GM13977 (cell line): ENCODE results near the gene WDPCP.

Experiments
- DNase-seq: peaks from one replicate; pipeline ENCODE4 v3.0.0; 2012; ENCODE audit warnings: low spot score
- in situ Hi-C: fragments of 300-500 bp; cut with MboI; formaldehyde crosslinking; loops from one replicate; pipeline ENCODE4 v1.12.0; 2022; ENCODE audit warnings: low sequenced_read_pairs, low pct_unique_long_range_greater_than_20kb, mixed read lengths, inconsistent platforms; ENCODE audit not compliant: unreplicated experiment
- TF ChIP-seq, protein P1 (sequence below): IDR thresholded peaks from 2 replicates; pipeline ENCODE4 v1.5.1; 2012; ENCODE audit warnings: mild to moderate bottlenecking, control low read depth; ENCODE audit not compliant: insufficient read depth; ENCODE audit errors: extremely low read depth, missing control alignments

WDPCP gene

DNA sequence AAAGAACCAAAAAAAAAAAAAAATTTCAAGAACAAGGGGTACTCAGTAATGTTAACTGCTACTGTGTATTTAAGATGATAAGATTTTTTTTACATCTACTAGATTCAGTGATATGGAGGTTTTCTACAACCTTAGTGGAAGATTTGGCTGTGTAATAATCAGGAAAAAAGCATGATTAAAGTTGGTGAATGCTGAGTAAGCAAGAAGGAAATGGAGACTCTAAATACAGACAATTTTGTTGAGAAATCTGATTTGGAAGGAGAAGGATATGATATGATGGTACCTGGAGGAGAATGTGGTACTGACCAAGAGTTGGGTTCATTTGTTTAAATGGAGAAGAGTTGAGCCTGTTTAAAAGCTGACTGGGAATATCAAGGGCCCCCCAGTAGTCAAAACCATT is 125.1 kb downstream of the WDPCP start:
- no peak for DNase-seq
- TF ChIP-seq, protein P1, sequence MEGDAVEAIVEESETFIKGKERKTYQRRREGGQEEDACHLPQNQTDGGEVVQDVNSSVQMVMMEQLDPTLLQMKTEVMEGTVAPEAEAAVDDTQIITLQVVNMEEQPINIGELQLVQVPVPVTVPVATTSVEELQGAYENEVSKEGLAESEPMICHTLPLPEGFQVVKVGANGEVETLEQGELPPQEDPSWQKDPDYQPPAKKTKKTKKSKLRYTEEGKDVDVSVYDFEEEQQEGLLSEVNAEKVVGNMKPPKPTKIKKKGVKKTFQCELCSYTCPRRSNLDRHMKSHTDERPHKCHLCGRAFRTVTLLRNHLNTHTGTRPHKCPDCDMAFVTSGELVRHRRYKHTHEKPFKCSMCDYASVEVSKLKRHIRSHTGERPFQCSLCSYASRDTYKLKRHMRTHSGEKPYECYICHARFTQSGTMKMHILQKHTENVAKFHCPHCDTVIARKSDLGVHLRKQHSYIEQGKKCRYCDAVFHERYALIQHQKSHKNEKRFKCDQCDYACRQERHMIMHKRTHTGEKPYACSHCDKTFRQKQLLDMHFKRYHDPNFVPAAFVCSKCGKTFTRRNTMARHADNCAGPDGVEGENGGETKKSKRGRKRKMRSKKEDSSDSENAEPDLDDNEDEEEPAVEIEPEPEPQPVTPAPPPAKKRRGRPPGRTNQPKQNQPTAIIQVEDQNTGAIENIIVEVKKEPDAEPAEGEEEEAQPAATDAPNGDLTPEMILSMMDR = no peak
- in situ Hi-C loops = no loop called here

DNA sequence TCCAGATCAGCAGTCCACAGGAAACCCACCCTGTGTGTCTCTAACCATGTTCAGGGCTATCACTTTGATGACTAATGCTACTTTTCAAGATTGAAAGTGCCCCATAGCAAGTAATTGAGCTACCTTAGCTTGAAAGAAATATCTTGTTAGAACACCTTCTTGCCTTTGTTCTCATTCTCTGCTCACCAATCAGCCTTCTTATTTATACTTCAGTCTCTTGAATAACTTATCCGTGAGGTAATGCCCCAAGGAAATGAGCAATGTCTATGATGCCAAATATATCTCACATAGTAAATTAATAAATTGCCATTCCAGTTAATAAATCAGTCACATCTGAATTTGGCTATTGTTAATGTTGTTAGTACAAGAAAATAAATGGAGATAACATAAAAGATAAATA is 141.6 kb downstream of the WDPCP start:
- TF ChIP-seq, protein P1 = no peak
- in situ Hi-C loops = no loop called here

DNA sequence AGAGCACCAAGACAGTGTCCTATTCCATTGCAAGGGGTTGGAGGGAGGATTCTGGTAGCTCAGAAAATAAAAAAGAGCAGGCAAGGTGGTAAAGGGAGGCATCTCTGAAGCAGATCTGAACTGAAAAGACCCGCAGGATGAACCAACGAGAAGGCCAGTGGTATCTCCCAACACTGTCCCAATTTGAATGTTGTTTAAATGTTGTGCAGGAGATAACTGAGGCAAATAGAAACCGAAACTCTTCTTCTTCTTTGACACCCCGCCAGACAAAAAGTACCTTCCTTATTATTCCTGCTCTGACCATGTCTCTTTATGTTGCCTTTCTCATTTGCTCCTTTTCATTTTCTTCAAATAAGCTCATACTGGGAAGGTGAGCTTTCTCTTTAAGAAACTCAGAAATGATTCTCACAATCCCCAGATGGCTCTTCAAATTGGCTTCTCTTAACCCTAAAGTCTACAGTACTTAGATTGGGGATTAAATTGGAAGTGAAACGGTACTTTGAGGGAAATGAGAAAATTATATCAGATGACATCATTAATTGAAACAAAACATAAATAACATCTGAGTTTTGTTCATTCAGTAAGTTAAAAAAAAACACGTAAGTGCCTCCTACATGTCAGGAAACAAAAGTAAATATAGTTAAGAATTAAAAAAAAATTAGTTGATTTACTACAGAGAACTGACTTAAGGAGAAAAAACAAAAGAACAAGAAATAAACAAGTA is 143.6 kb downstream of the WDPCP start:
- TF ChIP-seq, protein P1 = no peak
- no peak for DNase-seq
- in situ Hi-C loops = no loop called here

More for the DNA sequence above, 141.6 kb downstream of the WDPCP start:
- DNase-seq = no peak

DNA sequence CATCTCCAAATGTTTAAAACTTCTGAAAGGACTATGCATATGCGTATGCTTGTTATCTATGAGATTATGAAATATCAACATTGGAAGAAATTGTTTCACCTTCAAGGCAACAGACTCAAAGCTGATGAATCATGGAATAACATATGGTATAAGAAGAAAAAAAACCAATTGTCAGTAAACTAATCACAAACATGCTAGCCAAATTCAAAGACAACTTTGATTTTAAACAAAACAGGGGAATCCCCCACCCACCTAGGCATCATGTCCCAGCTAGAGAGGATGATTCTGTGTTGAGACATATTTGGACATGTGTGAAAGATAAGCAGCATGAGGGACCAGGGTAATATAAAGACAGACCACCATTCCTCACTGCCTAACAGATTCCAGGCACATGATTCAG is 147.7 kb downstream of the WDPCP start:
- no peak for DNase-seq
- TF ChIP-seq, protein P1 = no peak
- in situ Hi-C loops = no loop called here

DNA sequence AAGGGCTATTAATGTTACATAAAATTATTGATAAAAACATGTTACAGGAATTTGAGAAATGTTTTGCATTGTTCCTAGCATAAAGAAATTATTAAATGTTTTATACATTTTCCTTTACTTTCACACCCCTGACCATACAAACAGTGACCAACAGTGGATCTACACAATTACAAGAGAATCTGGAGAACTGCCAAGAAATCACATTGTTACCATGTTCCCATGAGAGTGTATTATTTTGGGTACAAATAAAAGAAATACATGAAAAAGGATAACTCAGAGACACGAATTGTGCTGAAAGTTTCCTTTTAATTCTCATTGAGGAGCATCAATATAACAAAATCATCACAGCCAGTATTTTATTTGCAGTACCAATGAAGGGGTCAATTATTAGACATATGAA is 150.1 kb downstream of the WDPCP start:
- DNase-seq = no peak
- TF ChIP-seq, protein P1 = no peak
- in situ Hi-C loops = no loop called here

DNA sequence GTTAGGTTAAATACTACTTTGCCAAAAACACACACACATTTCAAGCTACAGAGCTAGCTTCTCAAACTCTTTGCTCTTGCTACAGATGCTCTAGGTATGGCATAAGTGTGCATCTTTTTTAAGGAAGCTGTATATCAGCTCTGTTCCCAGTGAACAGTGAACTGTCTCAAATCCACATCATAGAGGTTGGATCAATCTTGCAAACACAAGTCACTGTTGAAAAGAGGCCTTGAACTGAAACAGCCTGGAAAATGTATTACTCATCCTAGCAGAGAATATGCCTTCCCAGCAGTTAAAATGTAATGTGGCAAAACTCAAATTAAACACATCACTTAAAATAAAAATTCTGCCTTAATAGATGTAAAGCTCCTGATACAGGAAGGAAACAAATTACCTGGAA is 151.8 kb downstream of the WDPCP start:
- TF ChIP-seq, protein P1 = no peak
- no peak for DNase-seq
- in situ Hi-C loops = no loop called here
